GM23338 (cell line): Measurements from ENCODE around the gene CD177. TPM values are rescaled to one million over a fixed set of nuclear protein-coding genes. Genes with fewer than 3 reads are reported as not detected.
"Not testable (repeated sequence)": the region's sequence is repeated elsewhere in the genome, so short reads cannot be mapped to it uniquely, and the experiment has no call there.

Experiments
- ATAC-seq: fragments of 200-7000 bp; cut with Tn5 transposase; 3 replicates; pipeline ENCODE4 v1.9.1; 2020
- DNase-seq: peaks from one replicate; pipeline ENCODE4 v3.0.0-alpha.2; 2015; ENCODE audit warnings: low spot score
- H2AFZ ChIP-seq: fragments of 200-600 bp; sonication (generic); 2 replicates; pipeline ENCODE4 v1.8.0; 2016; ENCODE audit warnings: antibody characterized with exemption, mild to moderate bottlenecking, moderate library complexity
- H3F3A ChIP-seq: fragments of 200-600 bp; sonication (generic); replicated peaks from 2 replicates; pipeline ENCODE4 v1.8.0; 2017; ENCODE audit warnings: antibody characterized with exemption, mixed run types, low read depth
- H3K27ac ChIP-seq: fragments of 200-600 bp; sonication (generic); 2 replicates; pipeline ENCODE4 v1.6.1; 2016; ENCODE audit warnings: low read depth
- H3K27me3 ChIP-seq: fragments of 200-600 bp; sonication (generic); 2 replicates; pipeline ENCODE4 v1.8.0; 2016; ENCODE audit warnings: mild to moderate bottlenecking, mixed run types, moderate library complexity; ENCODE audit not compliant: insufficient read depth
- H3K36me3 ChIP-seq: fragments of 200-600 bp; sonication (generic); 2 replicates; pipeline ENCODE4 v1.8.0; 2016; ENCODE audit warnings: mild to moderate bottlenecking; ENCODE audit not compliant: insufficient read depth
- H3K4me1 ChIP-seq: fragments of 200-600 bp; sonication (generic); 2 replicates; pipeline ENCODE4 v1.8.0; 2016; ENCODE audit warnings: mild to moderate bottlenecking, moderate library complexity; ENCODE audit not compliant: insufficient read depth
- H3K4me2 ChIP-seq: fragments of 200-600 bp; sonication (generic); 2 replicates; pipeline ENCODE4 v1.7.1; 2017; ENCODE audit warnings: mixed run types
- H3K4me3 ChIP-seq: fragments of 200-600 bp; sonication (generic); 2 replicates; pipeline ENCODE4 v1.6.1; 2016; ENCODE audit warnings: mixed run types
- H3K79me2 ChIP-seq: fragments of 200-600 bp; sonication (generic); replicated peaks from 2 replicates; pipeline ENCODE4 v1.8.0; 2017; ENCODE audit warnings: mild to moderate bottlenecking; ENCODE audit not compliant: insufficient read depth
- H3K9me2 ChIP-seq: fragments of 200-600 bp; sonication (generic); 2 replicates; pipeline ENCODE4 v1.8.0; 2017; ENCODE audit not compliant: insufficient read depth
- H4K20me1 ChIP-seq: fragments of 200-600 bp; sonication (generic); replicated peaks from 2 replicates; pipeline ENCODE4 v1.8.0; 2017; ENCODE audit warnings: mild to moderate bottlenecking; ENCODE audit not compliant: insufficient read depth
- H3K27ac Mint-ChIP-seq: 2 replicates; pipeline ENCODE4 v1.8.0; 2020; ENCODE audit warnings: inconsistent platforms, mild to moderate bottlenecking, moderate library complexity, mixed read lengths
- H3K27me3 Mint-ChIP-seq: 3 replicates; pipeline ENCODE4 v1.8.0; 2022; ENCODE audit warnings: low read depth, mild to moderate bottlenecking, moderate library complexity, mixed read lengths, inconsistent platforms; ENCODE audit not compliant: insufficient read depth, poor library complexity
- H3K36me3 Mint-ChIP-seq: 3 replicates; pipeline ENCODE4 v1.8.0; 2021; ENCODE audit warnings: low read depth, mild to moderate bottlenecking, inconsistent platforms, moderate library complexity, mixed read lengths
- H3K4me1 Mint-ChIP-seq: 3 replicates; pipeline ENCODE4 v1.8.0; 2020; ENCODE audit warnings: mild to moderate bottlenecking, inconsistent platforms, mixed read lengths
- H3K4me3 Mint-ChIP-seq: 3 replicates; pipeline ENCODE4 v1.8.0; 2021; ENCODE audit warnings: moderate library complexity, mild to moderate bottlenecking, inconsistent platforms, mixed read lengths
- H3K9me3 Mint-ChIP-seq: 3 replicates; pipeline ENCODE4 v1.8.0; 2020; ENCODE audit warnings: moderate library complexity, mild to moderate bottlenecking, inconsistent platforms, mixed read lengths
- CREB1 ChIP-seq: fragments of 250-450 bp; sonication (Bioruptor Pico); IDR thresholded peaks from 2 replicates; pipeline ENCODE4 v1.5.0; 2020; ENCODE audit warnings: low read depth, mild to moderate bottlenecking, moderate library complexity
- CTCF ChIP-seq, 2 experiments: fragments of 200-600 bp in 1 of 2; sonication (generic) in 1 of 2; conservative IDR thresholded peaks; 2 replicates each; pipeline versions ENCODE4 v1.5.1 to v1.6.1; 2016 to 2017; ENCODE audit warnings: antibody characterized with exemption in 2 of 2, low read depth in 2 of 2, mild to moderate bottlenecking in 2 of 2, moderate library complexity in 1 of 2
- ETS1 ChIP-seq: IDR thresholded peaks from 2 replicates; pipeline ENCODE4 v1.6.1; 2016; ENCODE audit warnings: antibody characterized with exemption
- EZH2 ChIP-seq: fragments of 200-600 bp; sonication (generic); IDR thresholded peaks from one replicate; pipeline ENCODE4 v1.8.0; 2017; ENCODE audit warnings: antibody characterized with exemption, mild to moderate bottlenecking, low read depth; ENCODE audit not compliant: unreplicated experiment
- EZH2phosphoT487 ChIP-seq: fragments of 200-600 bp; sonication (generic); IDR thresholded peaks from one replicate; pipeline ENCODE4 v1.8.1; 2018; ENCODE audit warnings: antibody characterized with exemption; ENCODE audit not compliant: unreplicated experiment
- STAT1 ChIP-seq: IDR thresholded peaks from one replicate; pipeline ENCODE4 v1.6.1; 2016; ENCODE audit warnings: antibody characterized with exemption; ENCODE audit not compliant: unreplicated experiment
- ZNF331 ChIP-seq: fragments of 250-450 bp; sonication (Bioruptor Pico); IDR thresholded peaks from 2 replicates; pipeline ENCODE4 v1.5.0; 2020; ENCODE audit warnings: low read depth, mild to moderate bottlenecking, moderate library complexity
- ZNF462 ChIP-seq: fragments of 250-450 bp; sonication (Bioruptor Pico); IDR thresholded peaks from 2 replicates; pipeline ENCODE4 v1.5.0; 2020; ENCODE audit warnings: mild to moderate bottlenecking, moderate library complexity
- polyA plus RNA-seq: library from polyadenylated mRNA; unstranded; fragments of >200 nt; fragmentation: Nextera tagmentation; extraction: Ambion mirVana; gene quantifications from 2 replicates; pipeline ENCODE4 v1.2.1, GENCODE V29; 2016
- total RNA-seq: library from RNA; depleted of rRNA; stranded (reverse); fragments of >200 nt; shearing (Covaris generic); gene quantifications from 2 replicates; pipeline ENCODE4 v1.2.3, GENCODE V29; 2014

CD177 gene
- total and polyA plus RNA-seq, 2 experiments from 2014 or later: 0.50 to 0.90 TPM

- no peak for TF ChIP-seq ZNF462
Observed at GRCh38 chr19:43372462-43372861, 19.0 kb downstream of the CD177 start (continued).

GRCh38 chr19:43377624-43378023 is 24.1 kb downstream of the CD177 start:
- not testable (repeated sequence) for H3K27ac ChIP-seq, H3K36me3 Mint-ChIP-seq, H3K79me2 ChIP-seq, H3K4me1 ChIP-seq, H3K27ac Mint-ChIP-seq, H3K4me3 ChIP-seq, H3K27me3 Mint-ChIP-seq, H2AFZ ChIP-seq, H4K20me1 ChIP-seq, H3K27me3 ChIP-seq, H3K4me3 Mint-ChIP-seq, DNase-seq, H3K9me3 Mint-ChIP-seq, H3F3A ChIP-seq, H3K9me2 ChIP-seq, H3K36me3 ChIP-seq, H3K4me2 ChIP-seq
- ATAC-seq: peak; percentile 58
- peaks cover 14% of the 10 kb centered on the region for H3K4me1 Mint-ChIP-seq

GRCh38 chr19:43380008-43380407 is 26.5 kb downstream of the CD177 start:
- Mint-ChIP-seq H3K4me1 (peaks cover 14% of the 10 kb centered on the region), H3K27ac (no peak overlapping the region), H3K9me3 (peaks cover 4% of the 10 kb centered on the region; the same call in 2 of the 3 replicates), H3K27me3 (no peaks in the 10 kb centered on the region), H3K36me3 (peaks cover under 1% of the 10 kb centered on the region; the same call in 1 of the 3 replicates), H3K4me3 (no peak overlapping the region)
- Histone ChIP-seq H3K4me3 (peak overlapping the region; percentile 34; the same call in 1 of the 2 replicates), H3K4me2 (peak overlapping the region; percentile 51; the same call in 1 of the 2 replicates), H3K27ac (no peak overlapping the region), H4K20me1 (no peaks in the 10 kb centered on the region), H3F3A (no peaks in the 10 kb centered on the region), H3K9me2 (no peaks in the 10 kb centered on the region), H3K36me3 (no peaks in the 10 kb centered on the region), H2AFZ (peak overlapping the region; percentile 88), H3K27me3 (no peaks in the 10 kb centered on the region), H3K4me1 (0 out of 2 replicates have a peak, but pooled peaks cover 5% of the 10 kb centered on the region), H3K79me2 (no peaks in the 10 kb centered on the region)
- ATAC-seq (peak; percentile 40), DNase-seq (peak; percentile 49)
- no peak for TF ChIP-seq CTCF (conservative IDR thresholded peaks at IDR 0.05; ENCODE audit: low read depth in 2 of 2)
- no peak for TF ChIP-seq EZH2
- no peak for TF ChIP-seq ETS1
- TF ChIP-seq CREB1: no peak
- no peak for TF ChIP-seq EZH2phosphoT487
- no peak for TF ChIP-seq STAT1
- no peak for TF ChIP-seq ZNF331
